ENCODE measurements around the gene LRRFIP1. TPM values are rescaled to one million over a fixed set of nuclear protein-coding genes. Genes with fewer than 3 reads are reported as not detected.

Gene LRRFIP1
- polyA plus RNA-seq, 1 of the 3 experiments (the other 2 are of a cell fraction), result 47.3 TPM

GRCh38 chr2:237791977-237792727 lies 164.8 kb downstream of the LRRFIP1 start:
- H3F3A ChIP-seq (replicated peaks; ENCODE audit: insufficient read depth), result peaks cover 11% of the 10 kb centered on the region
- H3K4me1 ChIP-seq (ENCODE audit: control insufficient read depth in 1 of 2, insufficient read depth in 2 of 2, low read depth in 1 of 2, low read length in 1 of 2), result peaks cover 0 to 3% of the 10 kb centered on the region in 2 experiments; a peak in 1 of 4 replicates
- no peak for DNase-seq
- H2AFZ ChIP-seq (ENCODE audit: low read depth), result no peak overlapping the region
- peaks cover 14% of the 10 kb centered on the region; the same call in 1 of the 2 replicates for H3K9me3 ChIP-seq
- no peak overlapping the region for H3K27ac ChIP-seq (ENCODE audit: low read depth in 2 of 2, low read length in 1 of 2)
- no peaks in the 10 kb centered on the region for H4K20me1 ChIP-seq (ENCODE audit: insufficient read depth)
- no peaks in the 10 kb centered on the region for H3K79me2 ChIP-seq (ENCODE audit: insufficient read depth)
- 89% methylated on average over 6 of the region's 6 CpGs for WGBS (ENCODE audit: low lambda C conversion rate)
- no peaks in the 10 kb centered on the region for H3K9me2 ChIP-seq
- ChIA-PET CTCF (interaction anchor here (0.6 to 1.1 kb wide), 2 partner anchors 18 to 35 kb away, joined by 3 read pairs; no protein-coding TSS in a partner anchor), POLR2A (no interaction called here)
- H3K36me3 ChIP-seq (replicated peaks in 1 of 2; ENCODE audit: control insufficient read depth in 1 of 2, insufficient read depth in 2 of 2, low read length in 1 of 2), result peaks cover 0 to 17% of the 10 kb centered on the region in 2 experiments
- no peak overlapping the region for H3K4me3 ChIP-seq (ENCODE audit: low read depth in 2 of 2, low read length in 1 of 2)
- no peaks in the 10 kb centered on the region for H3K27me3 ChIP-seq (ENCODE audit: insufficient read depth)
- H3K9ac ChIP-seq, result no peak overlapping the region
- H3K4me2 ChIP-seq, result no peak overlapping the region
- peak; percentile 21; the same call in 1 of the 2 replicates for TF ChIP-seq CTCF (IDR thresholded peaks at IDR 0.05)
- TF ChIP-seq RAD21 (IDR thresholded peaks at IDR 0.05; ENCODE audit: low read length), result no peak

- H3K4me2 ChIP-seq, result no peak overlapping the region
- no peak overlapping the region for H3K9ac ChIP-seq
- H3K4me3 ChIP-seq (ENCODE audit: low read depth in 2 of 2, low read length in 1 of 2), result no peak overlapping the region
- peaks cover 0 to 3% of the 10 kb centered on the region in 2 experiments; a peak in 1 of 4 replicates for H3K4me1 ChIP-seq (ENCODE audit: control insufficient read depth in 1 of 2, insufficient read depth in 2 of 2, low read depth in 1 of 2, low read length in 1 of 2)
- no peaks in the 10 kb centered on the region for H3K79me2 ChIP-seq (ENCODE audit: insufficient read depth)
- H3K9me2 ChIP-seq, result no peaks in the 10 kb centered on the region
- no peaks in the 10 kb centered on the region for H4K20me1 ChIP-seq (ENCODE audit: insufficient read depth)
- no peaks in the 10 kb centered on the region for H3K27me3 ChIP-seq (ENCODE audit: insufficient read depth)
- no peak overlapping the region for H2AFZ ChIP-seq (ENCODE audit: low read depth)
- ChIA-PET CTCF (interaction anchor here (1.1 kb wide), 1 partner anchor 15 kb away, joined by 3 read pairs; no protein-coding TSS in a partner anchor), POLR2A (no interaction called here)
- H3K36me3 ChIP-seq (replicated peaks in 1 of 2; ENCODE audit: control insufficient read depth in 1 of 2, insufficient read depth in 2 of 2, low read length in 1 of 2), result no peaks in the 10 kb centered on the region
- no peak overlapping the region for H3K27ac ChIP-seq (ENCODE audit: low read depth in 2 of 2, low read length in 1 of 2)
- WGBS (ENCODE audit: low lambda C conversion rate), result 90% methylated on average over 3 of the region's 3 CpGs
- no peak for DNase-seq
- H3F3A ChIP-seq (replicated peaks; ENCODE audit: insufficient read depth), result no peaks in the 10 kb centered on the region
- no peaks in the 10 kb centered on the region for H3K9me3 ChIP-seq
- TF ChIP-seq, protein P1, sequence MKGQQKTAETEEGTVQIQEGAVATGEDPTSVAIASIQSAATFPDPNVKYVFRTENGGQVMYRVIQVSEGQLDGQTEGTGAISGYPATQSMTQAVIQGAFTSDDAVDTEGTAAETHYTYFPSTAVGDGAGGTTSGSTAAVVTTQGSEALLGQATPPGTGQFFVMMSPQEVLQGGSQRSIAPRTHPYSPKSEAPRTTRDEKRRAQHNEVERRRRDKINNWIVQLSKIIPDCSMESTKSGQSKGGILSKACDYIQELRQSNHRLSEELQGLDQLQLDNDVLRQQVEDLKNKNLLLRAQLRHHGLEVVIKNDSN (IDR thresholded peaks at IDR 0.05; ENCODE audit: borderline replicate concordance, low read depth), result no peak
- TF ChIP-seq, protein P2, sequence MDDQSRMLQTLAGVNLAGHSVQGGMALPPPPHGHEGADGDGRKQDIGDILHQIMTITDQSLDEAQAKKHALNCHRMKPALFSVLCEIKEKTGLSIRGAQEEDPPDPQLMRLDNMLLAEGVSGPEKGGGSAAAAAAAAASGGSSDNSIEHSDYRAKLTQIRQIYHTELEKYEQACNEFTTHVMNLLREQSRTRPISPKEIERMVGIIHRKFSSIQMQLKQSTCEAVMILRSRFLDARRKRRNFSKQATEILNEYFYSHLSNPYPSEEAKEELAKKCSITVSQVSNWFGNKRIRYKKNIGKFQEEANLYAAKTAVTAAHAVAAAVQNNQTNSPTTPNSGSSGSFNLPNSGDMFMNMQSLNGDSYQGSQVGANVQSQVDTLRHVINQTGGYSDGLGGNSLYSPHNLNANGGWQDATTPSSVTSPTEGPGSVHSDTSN (IDR thresholded peaks at IDR 0.05), result no peak
- TF ChIP-seq SIN3A (IDR thresholded peaks at IDR 0.05; ENCODE audit: borderline replicate concordance, low read depth, low read length), result no peak
- TF ChIP-seq RCOR1 (IDR thresholded peaks at IDR 0.05; ENCODE audit: low read length), result no peak
- TF ChIP-seq FOSL2 (IDR thresholded peaks at IDR 0.05; ENCODE audit: borderline replicate concordance, low read depth), result no peak
- TF ChIP-seq, protein P3, sequence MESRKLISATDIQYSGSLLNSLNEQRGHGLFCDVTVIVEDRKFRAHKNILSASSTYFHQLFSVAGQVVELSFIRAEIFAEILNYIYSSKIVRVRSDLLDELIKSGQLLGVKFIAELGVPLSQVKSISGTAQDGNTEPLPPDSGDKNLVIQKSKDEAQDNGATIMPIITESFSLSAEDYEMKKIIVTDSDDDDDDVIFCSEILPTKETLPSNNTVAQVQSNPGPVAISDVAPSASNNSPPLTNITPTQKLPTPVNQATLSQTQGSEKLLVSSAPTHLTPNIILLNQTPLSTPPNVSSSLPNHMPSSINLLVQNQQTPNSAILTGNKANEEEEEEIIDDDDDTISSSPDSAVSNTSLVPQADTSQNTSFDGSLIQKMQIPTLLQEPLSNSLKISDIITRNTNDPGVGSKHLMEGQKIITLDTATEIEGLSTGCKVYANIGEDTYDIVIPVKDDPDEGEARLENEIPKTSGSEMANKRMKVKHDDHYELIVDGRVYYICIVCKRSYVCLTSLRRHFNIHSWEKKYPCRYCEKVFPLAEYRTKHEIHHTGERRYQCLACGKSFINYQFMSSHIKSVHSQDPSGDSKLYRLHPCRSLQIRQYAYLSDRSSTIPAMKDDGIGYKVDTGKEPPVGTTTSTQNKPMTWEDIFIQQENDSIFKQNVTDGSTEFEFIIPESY (IDR thresholded peaks at IDR 0.05; ENCODE audit: borderline replicate concordance, low read depth), result no peak
These were observed 169.9 kb downstream of the LRRFIP1 start for GRCh38 chr2:237797253-237797652.

Data from SK-N-SH (cell line).